ENCODE measurements around the gene GPR139.

Gene GPR139

DNA sequence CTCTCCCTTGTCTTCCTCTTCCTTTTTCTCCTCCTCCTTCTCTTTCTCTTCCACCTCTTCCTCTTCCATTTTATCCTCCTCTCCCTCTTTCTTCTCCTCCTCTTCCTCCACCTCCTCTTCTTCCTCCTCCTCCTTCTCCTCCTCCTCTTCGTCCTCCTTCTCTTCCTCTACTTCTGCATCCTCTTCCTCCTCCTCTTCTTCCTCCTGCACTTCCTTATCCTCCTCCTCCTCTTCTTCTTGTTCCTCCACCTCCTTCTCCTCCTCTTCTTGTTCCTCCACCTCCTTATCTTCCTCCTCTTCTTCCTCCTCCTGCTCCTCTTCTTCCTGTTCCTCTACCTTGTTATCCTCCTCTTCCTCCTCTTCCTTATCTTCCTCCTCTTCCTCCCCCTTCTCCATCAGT is 28.8 kb upstream of the GPR139 start:
- CTCF ChIA-PET = no interaction called here
- POLR2A ChIA-PET = no interaction called here
- TF ChIP-seq LEF1 (IDR thresholded peaks at IDR 0.05; ENCODE audit: borderline replicate concordance) (no peak), PKNOX1 (IDR thresholded peaks at IDR 0.05) (no peak), FOXM1 (IDR thresholded peaks at IDR 0.05; ENCODE audit: borderline replicate concordance) (no peak), SUZ12 (IDR thresholded peaks at IDR 0.05) (no peak), HDGF (IDR thresholded peaks at IDR 0.05; ENCODE audit: borderline replicate concordance) (no peak), SP1 (IDR thresholded peaks at IDR 0.05) (no peak), FOXK2 (IDR thresholded peaks at IDR 0.05) (no peak), NFRKB (IDR thresholded peaks at IDR 0.05) (no peak), ELF4 (IDR thresholded peaks at IDR 0.05) (no peak), BHLHE40 (IDR thresholded peaks at IDR 0.05; ENCODE audit: borderline replicate concordance) (no peak), ZNF384 (IDR thresholded peaks at IDR 0.05) (no peak), CTBP1 (IDR thresholded peaks at IDR 0.05; ENCODE audit: borderline replicate concordance) (no peak), TARDBP (IDR thresholded peaks at IDR 0.05) (no peak)
- DNase-seq (ENCODE audit: extremely low spot score) = no peak

- DNase-seq (ENCODE audit: extremely low spot score) = no peak
- TF ChIP-seq NFRKB (IDR thresholded peaks at IDR 0.05) (no peak), FOXM1 (IDR thresholded peaks at IDR 0.05; ENCODE audit: borderline replicate concordance) (no peak), FOXK2 (IDR thresholded peaks at IDR 0.05) (no peak), PKNOX1 (IDR thresholded peaks at IDR 0.05) (no peak), SUZ12 (IDR thresholded peaks at IDR 0.05) (no peak), L3MBTL2 (conservative IDR thresholded peaks at IDR 0.05) (no peak), BHLHE40 (IDR thresholded peaks at IDR 0.05; ENCODE audit: borderline replicate concordance) (no peak), ELF4 (IDR thresholded peaks at IDR 0.05) (no peak), FOXA1 (IDR thresholded peaks at IDR 0.05) (no peak), TARDBP (IDR thresholded peaks at IDR 0.05) (no peak), CTBP1 (IDR thresholded peaks at IDR 0.05; ENCODE audit: borderline replicate concordance) (no peak), ZNF384 (IDR thresholded peaks at IDR 0.05) (no peak), LEF1 (IDR thresholded peaks at IDR 0.05; ENCODE audit: borderline replicate concordance) (no peak), HDGF (IDR thresholded peaks at IDR 0.05; ENCODE audit: borderline replicate concordance) (no peak), SP1 (IDR thresholded peaks at IDR 0.05) (no peak), ARNT (IDR thresholded peaks at IDR 0.05) (no peak)
- CTCF ChIA-PET = no interaction called here
- POLR2A ChIA-PET = no interaction called here
These were observed 28.3 kb upstream of the GPR139 start for GRCh38 chr16:20102021-20102420.

GRCh38 chr16:20099375-20099774 is 25.7 kb upstream of the GPR139 start:
- CTCF ChIA-PET = no interaction called here

DNA sequence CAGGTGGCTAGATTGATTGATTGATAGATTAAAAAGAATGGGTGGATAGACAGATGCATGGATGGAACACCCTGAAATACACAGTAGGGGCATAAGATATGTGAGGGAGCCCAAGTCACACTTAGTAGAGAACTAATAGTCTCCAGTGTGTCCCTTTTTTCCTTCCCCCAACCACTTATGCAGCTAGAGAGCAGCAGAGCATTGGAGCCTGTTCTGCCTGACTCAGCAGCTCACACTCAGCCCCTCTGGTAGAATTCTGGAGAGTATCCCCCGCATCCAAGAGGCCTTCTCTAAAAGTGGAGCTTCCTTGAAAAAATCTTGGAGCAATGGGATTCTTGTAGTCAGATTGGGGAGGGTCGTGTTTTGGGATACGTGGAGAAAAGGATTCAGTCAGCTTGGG is 20.5 kb upstream of the GPR139 start:
- no peak for TF ChIP-seq CTBP1 (IDR thresholded peaks at IDR 0.05; ENCODE audit: borderline replicate concordance)
- TF ChIP-seq NFRKB (IDR thresholded peaks at IDR 0.05) = no peak
- no peak for TF ChIP-seq PKNOX1 (IDR thresholded peaks at IDR 0.05)
- TF ChIP-seq TARDBP (IDR thresholded peaks at IDR 0.05) = no peak
- TF ChIP-seq FOXA1 (IDR thresholded peaks at IDR 0.05) = no peak
- TF ChIP-seq ARNT (IDR thresholded peaks at IDR 0.05) = no peak
- TF ChIP-seq ELF4 (IDR thresholded peaks at IDR 0.05) = no peak
- TF ChIP-seq SUZ12 (IDR thresholded peaks at IDR 0.05) = no peak
- TF ChIP-seq FOXM1 (IDR thresholded peaks at IDR 0.05; ENCODE audit: borderline replicate concordance) = no peak
- TF ChIP-seq LEF1 (IDR thresholded peaks at IDR 0.05; ENCODE audit: borderline replicate concordance) = no peak
- no peak for TF ChIP-seq BHLHE40 (IDR thresholded peaks at IDR 0.05; ENCODE audit: borderline replicate concordance)
- TF ChIP-seq SP1 (IDR thresholded peaks at IDR 0.05) = no peak
- no peak for TF ChIP-seq FOXK2 (IDR thresholded peaks at IDR 0.05)
- TF ChIP-seq HDGF (IDR thresholded peaks at IDR 0.05; ENCODE audit: borderline replicate concordance) = no peak
- TF ChIP-seq L3MBTL2 (conservative IDR thresholded peaks at IDR 0.05) = no peak
- DNase-seq (ENCODE audit: extremely low spot score) = no peak
- ChIA-PET CTCF (no interaction called here), POLR2A (no interaction called here)

More at GRCh38 chr16:20099375-20099774, 25.7 kb upstream of the GPR139 start:
- DNase-seq (ENCODE audit: extremely low spot score) = no peak
- TF ChIP-seq BHLHE40 (IDR thresholded peaks at IDR 0.05; ENCODE audit: borderline replicate concordance) = no peak
- POLR2A ChIA-PET = no interaction called here

GRCh38 chr16:20089246-20089965 is 15.7 kb upstream of the GPR139 start:
- POLR2A ChIA-PET = no interaction called here
- no peak for DNase-seq (ENCODE audit: extremely low spot score)
- no peak for TF ChIP-seq ZNF384 (IDR thresholded peaks at IDR 0.05)
- TF ChIP-seq SUZ12 (IDR thresholded peaks at IDR 0.05) = no peak
- TF ChIP-seq CTBP1 (IDR thresholded peaks at IDR 0.05; ENCODE audit: borderline replicate concordance) = no peak
- TF ChIP-seq LEF1 (IDR thresholded peaks at IDR 0.05; ENCODE audit: borderline replicate concordance) = no peak
- TF ChIP-seq PKNOX1 (IDR thresholded peaks at IDR 0.05) = no peak
- no peak for TF ChIP-seq ARNT (IDR thresholded peaks at IDR 0.05)
- no peak for TF ChIP-seq NFRKB (IDR thresholded peaks at IDR 0.05)
- no peak for TF ChIP-seq FOXM1 (IDR thresholded peaks at IDR 0.05; ENCODE audit: borderline replicate concordance)
- TF ChIP-seq FOXA1 (IDR thresholded peaks at IDR 0.05) = no peak
- no peak for TF ChIP-seq FOXK2 (IDR thresholded peaks at IDR 0.05)
- TF ChIP-seq L3MBTL2 (conservative IDR thresholded peaks at IDR 0.05) = no peak
- no peak for TF ChIP-seq SP1 (IDR thresholded peaks at IDR 0.05)
- CTCF ChIA-PET = no interaction called here
